ENCODE data around the gene MMS22L. TPM values are rescaled to one million over a fixed set of nuclear protein-coding genes. Genes with fewer than 3 reads are reported as not detected.

Gene MMS22L
- polyA plus RNA-seq, 1 donor from 2014 or later = 8.3 TPM

- TF ChIP-seq RAD21 (conservative IDR thresholded peaks at IDR 0.05) (no peak), EZH2 (IDR thresholded peaks at IDR 0.05; ENCODE audit: borderline replicate concordance, insufficient read depth, low read length, poor library complexity, severe bottlenecking) (no peak), TAF1 (IDR thresholded peaks at IDR 0.05; ENCODE audit: low read depth) (no peak), EP300 (conservative IDR thresholded peaks at IDR 0.05; ENCODE audit: poor library complexity, severe bottlenecking) (no peak), REST (IDR thresholded peaks at IDR 0.05; ENCODE audit: borderline replicate concordance) (no peak), POLR2AphosphoS5 (IDR thresholded peaks at IDR 0.05) (no peak), SMC3 (conservative IDR thresholded peaks at IDR 0.05; ENCODE audit: poor library complexity) (no peak), CTCF (IDR thresholded peaks at IDR 0.05; ENCODE audit: poor library complexity, severe bottlenecking) (no peak)
- Histone ChIP-seq H3K9me2 (ENCODE audit: insufficient read depth, low read length) (no peaks in the 10 kb centered on the region), H3F3A (ENCODE audit: insufficient read depth, low read length, poor library complexity, severe bottlenecking) (no peaks in the 10 kb centered on the region), H3K27me3 (ENCODE audit: insufficient read depth, low read depth, low read length) (no peaks in the 10 kb centered on the region), H3K4me3 (ENCODE audit: low read length) (no peak overlapping the region), H3K4me2 (ENCODE audit: low read length) (no peak overlapping the region), H3K9ac (ENCODE audit: low read length) (no peak overlapping the region), H3K79me2 (replicated peaks; ENCODE audit: insufficient read depth, low read length) (no peaks in the 10 kb centered on the region), H3K9me3 (ENCODE audit: low read length) (no peaks in the 10 kb centered on the region), H3K36me3 (ENCODE audit: insufficient read depth, low read length) (no peaks in the 10 kb centered on the region), H4K20me1 (ENCODE audit: insufficient read depth) (no peaks in the 10 kb centered on the region), H3K27ac (ENCODE audit: low read length) (no peak overlapping the region), H2AFZ (ENCODE audit: low read depth, low read length) (no peak overlapping the region)
Measured at GRCh38 chr6:97150932-97151331, 132.1 kb downstream of the MMS22L start.

- Histone ChIP-seq H2AFZ (ENCODE audit: low read depth, low read length) (no peak overlapping the region), H3K9me3 (ENCODE audit: low read length) (no peaks in the 10 kb centered on the region), H3K27ac (ENCODE audit: low read length) (no peak overlapping the region), H4K20me1 (ENCODE audit: insufficient read depth) (no peaks in the 10 kb centered on the region), H3K4me3 (ENCODE audit: low read length) (no peak overlapping the region), H3K27me3 (ENCODE audit: insufficient read depth, low read depth, low read length) (no peaks in the 10 kb centered on the region), H3K9me2 (ENCODE audit: insufficient read depth, low read length) (no peaks in the 10 kb centered on the region), H3K4me2 (ENCODE audit: low read length) (no peak overlapping the region), H3K79me2 (replicated peaks; ENCODE audit: insufficient read depth, low read length) (no peaks in the 10 kb centered on the region), H3K9ac (ENCODE audit: low read length) (no peak overlapping the region), H3F3A (ENCODE audit: insufficient read depth, low read length, poor library complexity, severe bottlenecking) (no peaks in the 10 kb centered on the region), H3K36me3 (ENCODE audit: insufficient read depth, low read length) (no peaks in the 10 kb centered on the region)
- TF ChIP-seq REST (IDR thresholded peaks at IDR 0.05; ENCODE audit: borderline replicate concordance) (no peak), CTCF (IDR thresholded peaks at IDR 0.05; ENCODE audit: poor library complexity, severe bottlenecking) (no peak), RAD21 (conservative IDR thresholded peaks at IDR 0.05) (no peak), TAF1 (IDR thresholded peaks at IDR 0.05; ENCODE audit: low read depth) (no peak), SMC3 (conservative IDR thresholded peaks at IDR 0.05; ENCODE audit: poor library complexity) (no peak), EP300 (conservative IDR thresholded peaks at IDR 0.05; ENCODE audit: poor library complexity, severe bottlenecking) (no peak), EZH2 (IDR thresholded peaks at IDR 0.05; ENCODE audit: borderline replicate concordance, insufficient read depth, low read length, poor library complexity, severe bottlenecking) (no peak), MXI1 (conservative IDR thresholded peaks at IDR 0.05; ENCODE audit: poor library complexity, severe bottlenecking) (no peak), POLR2AphosphoS5 (IDR thresholded peaks at IDR 0.05) (no peak)
Measured at GRCh38 chr6:97147421-97147820, 135.6 kb downstream of the MMS22L start.

Data from neural cell (in vitro differentiated cells).